WTC11 (cell line): ENCODE data around the gene C5orf58. TPM values are rescaled to one million over a fixed set of nuclear protein-coding genes. Genes with fewer than 3 reads are reported as not detected.

Experiments used
- ATAC-seq: fragments of 200-7000 bp; cut with Tn5 transposase; 2 replicates; pipeline ENCODE4 v1.10.0; 2021; ENCODE audit warnings: mild to moderate bottlenecking, moderate library complexity
- CTCF ChIA-PET: fragments of 300-600 bp; sonication (Branson Sonifier 250); formaldehyde crosslinking; loops from one replicate; lab custom pipeline; 2021; ENCODE audit warnings: antibody characterized with exemption; lab: Charles Lee
- POLR2A ChIA-PET: fragments of 350-600 bp; sonication (Branson Sonifier 250); formaldehyde crosslinking; loops from one replicate; lab custom pipeline; 2021; ENCODE audit warnings: antibody characterized with exemption; lab: Charles Lee
- DNase-seq: peaks from one replicate; pipeline ENCODE4 v3.0.0; 2021; ENCODE audit warnings: low spot score
- H3K27ac Mint-ChIP-seq: 2 replicates; pipeline ENCODE4 v1.8.0; 2021; ENCODE audit warnings: mixed read lengths
- H3K27me3 Mint-ChIP-seq: 2 replicates; pipeline ENCODE4 v1.8.0; 2021; ENCODE audit warnings: low read depth, mild to moderate bottlenecking, moderate library complexity, mixed read lengths
- H3K36me3 Mint-ChIP-seq: 2 replicates; pipeline ENCODE4 v1.8.0; 2021; ENCODE audit warnings: mixed read lengths
- H3K4me1 Mint-ChIP-seq: 2 replicates; pipeline ENCODE4 v1.8.0; 2022; ENCODE audit warnings: mixed read lengths
- H3K4me3 Mint-ChIP-seq: 2 replicates; pipeline ENCODE4 v1.8.0; 2021; ENCODE audit warnings: mild to moderate bottlenecking, moderate library complexity, mixed read lengths
- H3K9me3 Mint-ChIP-seq: 2 replicates; pipeline ENCODE4 v1.8.0; 2021; ENCODE audit warnings: mixed read lengths
- ARID4B ChIP-seq: sonication (generic); formaldehyde crosslinking; IDR thresholded peaks from 2 replicates; pipeline ENCODE4 v1.8.0; 2023; ENCODE audit warnings: missing genetic modification reagents, mild to moderate bottlenecking, borderline replicate concordance
- ATF1 ChIP-seq: sonication (generic); formaldehyde crosslinking; IDR thresholded peaks from 2 replicates; pipeline ENCODE4 v1.8.1; 2023; ENCODE audit warnings: mild to moderate bottlenecking, moderate library complexity, missing genetic modification reagents
- ATF2 ChIP-seq: sonication (generic); formaldehyde crosslinking; IDR thresholded peaks from 2 replicates; pipeline ENCODE4 v1.8.1; 2022; ENCODE audit warnings: low read depth, missing genetic modification reagents, borderline replicate concordance
- CDX4 ChIP-seq: fragments of 250-450 bp; sonication (Bioruptor Pico); IDR thresholded peaks from 2 replicates; pipeline ENCODE4 v1.9.0; 2021; ENCODE audit warnings: moderate library complexity, mild to moderate bottlenecking, inconsistent platforms, borderline replicate concordance
- ERG ChIP-seq: fragments of 250-450 bp; sonication (Bioruptor Pico); IDR thresholded peaks from 2 replicates; pipeline ENCODE4 v1.8.0; 2021; ENCODE audit warnings: mild to moderate bottlenecking
- PREB ChIP-seq: sonication (generic); formaldehyde crosslinking; IDR thresholded peaks from 2 replicates; pipeline ENCODE4 v1.8.1; 2022; ENCODE audit warnings: mild to moderate bottlenecking, missing genetic modification reagents, moderate library complexity, borderline replicate concordance
- SMAD4 ChIP-seq: sonication (generic); formaldehyde crosslinking; IDR thresholded peaks from 2 replicates; pipeline ENCODE4 v1.8.0; 2022; ENCODE audit warnings: mild to moderate bottlenecking, missing genetic modification reagents
- TCF7 ChIP-seq: sonication (generic); formaldehyde crosslinking; IDR thresholded peaks from 2 replicates; pipeline ENCODE4 v1.8.0; 2022; ENCODE audit warnings: mild to moderate bottlenecking, low read depth, missing genetic modification reagents, moderate library complexity
- ZBTB43 ChIP-seq: sonication (generic); formaldehyde crosslinking; IDR thresholded peaks from 2 replicates; pipeline ENCODE4 v1.8.1; 2023; ENCODE audit warnings: mild to moderate bottlenecking, missing genetic modification reagents
- ZMAT4 ChIP-seq: fragments of 250-450 bp; sonication (Bioruptor Pico); IDR thresholded peaks from 2 replicates; pipeline ENCODE4 v1.9.0; 2021; ENCODE audit warnings: mild to moderate bottlenecking
- ZNF232 ChIP-seq: sonication (generic); formaldehyde crosslinking; IDR thresholded peaks from 2 replicates; pipeline ENCODE4 v1.8.0; 2022; ENCODE audit warnings: mild to moderate bottlenecking, missing genetic modification reagents
- ZNF281 ChIP-seq: sonication (generic); formaldehyde crosslinking; IDR thresholded peaks from 2 replicates; pipeline ENCODE4 v1.8.0; 2023; ENCODE audit warnings: mild to moderate bottlenecking, missing genetic modification reagents
- ZNF671 ChIP-seq: fragments of 250-450 bp; sonication (Bioruptor Pico); IDR thresholded peaks from 2 replicates; pipeline ENCODE4 v1.8.0; 2021; ENCODE audit warnings: mild to moderate bottlenecking
- total RNA-seq: library from RNA; stranded (reverse); gene quantifications from 3 replicates; pipeline ENCODE4 v1.2.3, GENCODE V29; 2021

The C5orf58 gene
- total RNA-seq, 1 experiment from 2014 or later, result 2.0 TPM

- no peak for TF ChIP-seq ERG (CRISPR knock-in tag)
- TF ChIP-seq ATF1 (CRISPR knock-in tag), result no peak
- TF ChIP-seq ZMAT4 (CRISPR knock-in tag), result no peak
Measured at GRCh38 chr5:170290498-170290897, 57.7 kb downstream of the C5orf58 start (continued).

GRCh38 chr5:170292179-170293104 is 59.7 kb downstream of the C5orf58 start:
- ChIA-PET POLR2A (no interaction called here), CTCF (interaction anchor here (1.8 to 2.2 kb wide), 2 partner anchors 10 to 111 kb away, joined by 6 to 11 read pairs; no protein-coding TSS in a partner anchor)
- H3K27me3 Mint-ChIP-seq, result peaks cover 16% of the 10 kb centered on the region
- H3K36me3 Mint-ChIP-seq, result peaks cover 20% of the 10 kb centered on the region
- TF ChIP-seq ARID4B (no peak), PREB (CRISPR knock-in tag) (no peak), ZNF281 (no peak), ZNF671 (CRISPR knock-in tag) (no peak), ZNF232 (no peak), SMAD4 (CRISPR knock-in tag) (no peak), CDX4 (no peak), ZBTB43 (CRISPR knock-in tag) (no peak), TCF7 (CRISPR knock-in tag) (no peak), ATF2 (CRISPR knock-in tag) (no peak)
- H3K4me1 Mint-ChIP-seq, result peaks cover 14% of the 10 kb centered on the region
- H3K9me3 Mint-ChIP-seq, result peaks cover 24% of the 10 kb centered on the region
- DNase-seq (no peak), ATAC-seq (no peak)
- no peak overlapping the region for H3K4me3 Mint-ChIP-seq
- H3K27ac Mint-ChIP-seq, result no peak overlapping the region
